ENCODE results near the gene EDIL3.

DNA sequence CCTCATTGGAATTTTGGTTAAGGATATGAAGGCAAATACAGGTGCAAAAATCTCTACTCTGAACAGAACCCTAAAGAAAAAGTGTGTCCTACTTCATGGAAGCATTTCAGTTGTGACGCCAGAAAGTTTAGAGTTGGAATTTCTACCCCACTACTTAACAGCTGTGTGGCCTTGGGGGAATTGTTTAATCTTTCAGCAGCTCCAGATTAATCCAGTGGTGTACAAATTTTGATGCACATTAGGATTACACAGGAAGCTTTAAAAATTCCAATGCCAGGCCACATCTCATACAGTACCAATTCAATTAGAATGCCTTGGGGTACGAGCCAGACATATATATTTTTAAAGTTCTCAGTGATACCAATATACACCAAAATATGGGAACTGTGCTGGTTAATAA is 266.1 kb downstream of the EDIL3 start:
- TF ChIP-seq, protein P1, sequence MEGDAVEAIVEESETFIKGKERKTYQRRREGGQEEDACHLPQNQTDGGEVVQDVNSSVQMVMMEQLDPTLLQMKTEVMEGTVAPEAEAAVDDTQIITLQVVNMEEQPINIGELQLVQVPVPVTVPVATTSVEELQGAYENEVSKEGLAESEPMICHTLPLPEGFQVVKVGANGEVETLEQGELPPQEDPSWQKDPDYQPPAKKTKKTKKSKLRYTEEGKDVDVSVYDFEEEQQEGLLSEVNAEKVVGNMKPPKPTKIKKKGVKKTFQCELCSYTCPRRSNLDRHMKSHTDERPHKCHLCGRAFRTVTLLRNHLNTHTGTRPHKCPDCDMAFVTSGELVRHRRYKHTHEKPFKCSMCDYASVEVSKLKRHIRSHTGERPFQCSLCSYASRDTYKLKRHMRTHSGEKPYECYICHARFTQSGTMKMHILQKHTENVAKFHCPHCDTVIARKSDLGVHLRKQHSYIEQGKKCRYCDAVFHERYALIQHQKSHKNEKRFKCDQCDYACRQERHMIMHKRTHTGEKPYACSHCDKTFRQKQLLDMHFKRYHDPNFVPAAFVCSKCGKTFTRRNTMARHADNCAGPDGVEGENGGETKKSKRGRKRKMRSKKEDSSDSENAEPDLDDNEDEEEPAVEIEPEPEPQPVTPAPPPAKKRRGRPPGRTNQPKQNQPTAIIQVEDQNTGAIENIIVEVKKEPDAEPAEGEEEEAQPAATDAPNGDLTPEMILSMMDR (conservative IDR thresholded peaks at IDR 0.05 in 1 of 2, IDR thresholded peaks at IDR 0.05 in 1 of 2; ENCODE audit: extremely low read depth in 1 of 2, insufficient read depth in 1 of 2, low read depth in 1 of 2, low read length in 2 of 2) = no peak
- no peak for TF ChIP-seq EZH2 (IDR thresholded peaks at IDR 0.05; ENCODE audit: borderline replicate concordance, low read length)
